B cell (primary cell): Measurements from ENCODE around the gene RARRES2. TPM values are rescaled to one million over a fixed set of nuclear protein-coding genes. Genes with fewer than 3 reads are reported as not detected.

Source experiments
- ATAC-seq: fragments of 200-7000 bp; cut with Tn5 transposase; one replicate; pipeline ENCODE4 v1.10.0; 2021; ENCODE audit warnings: low read depth, mild to moderate bottlenecking, moderate number of reproducible peaks, moderate library complexity
- CTCF ChIA-PET: fragments of 350-600 bp; sonication (Branson Sonifier 250); formaldehyde crosslinking; loops from one replicate; lab custom pipeline; 2021; ENCODE audit warnings: antibody characterized with exemption, inconsistent platforms; lab: Charles Lee
- POLR2A ChIA-PET: fragments of 350-600 bp; sonication (Branson Sonifier 250); formaldehyde crosslinking; loops from one replicate; lab custom pipeline; 2021; ENCODE audit warnings: antibody characterized with exemption; lab: Charles Lee
- DNase-seq: peaks from one replicate; pipeline ENCODE4 v3.0.0; 2013
- H2AFZ ChIP-seq: 2 replicates; pipeline ENCODE4 v1.6.1; 2012; ENCODE audit warnings: mild to moderate bottlenecking, low read depth, low read length; ENCODE audit not compliant: insufficient read depth, poor library complexity, severe bottlenecking
- H3K27ac ChIP-seq, 2 donors: 1 replicate in 1 of 2; 2 replicates in 1 of 2; pipeline ENCODE4 v1.5.1; 2012 to 2013; ENCODE audit warnings: low read length in 2 of 2, mild to moderate bottlenecking in 2 of 2, moderate library complexity in 1 of 2
- H3K27me3 ChIP-seq, 4 experiments: fragments of 200-600 bp in 1 of 4; sonication (generic) in 1 of 4; replicated peaks in 1 of 4; 1 replicate in 2 of 4; 2 replicates in 2 of 4; pipeline versions ENCODE4 v1.6.1 to v1.7.0; 2013 to 2016; ENCODE audit warnings: low read length in 3 of 4, mild to moderate bottlenecking in 2 of 4, mixed read lengths in 1 of 4, moderate library complexity in 1 of 4; ENCODE audit not compliant: insufficient read depth in 4 of 4, control insufficient read depth in 3 of 4; ENCODE audit errors: control extremely low read depth in 1 of 4
- H3K36me3 ChIP-seq, 2 experiments: replicated peaks in 1 of 2; 1 replicate in 1 of 2; 2 replicates in 1 of 2; pipeline versions ENCODE4 v1.6.1 to v1.7.1; 2013; ENCODE audit warnings: low read length in 1 of 2; ENCODE audit not compliant: insufficient read depth in 2 of 2, control insufficient read depth in 1 of 2; ENCODE audit errors: control extremely low read depth in 1 of 2, extremely low read depth in 1 of 2
- H3K4me1 ChIP-seq, 2 donors: fragments of 200-600 bp in 1 of 2; sonication (generic) in 1 of 2; 1 replicate in 1 of 2; 2 replicates in 1 of 2; pipeline versions ENCODE4 v1.5.1 to v1.6.1; 2013 to 2017; ENCODE audit warnings: low read length in 2 of 2; ENCODE audit not compliant: control insufficient read depth in 2 of 2, insufficient read depth in 2 of 2
- H3K4me2 ChIP-seq: replicated peaks from 2 replicates; pipeline ENCODE3; 2012; ENCODE audit warnings: mild to moderate bottlenecking, low read depth, low read length; ENCODE audit not compliant: poor library complexity, severe bottlenecking
- H3K4me3 ChIP-seq, 5 experiments: fragments of 200-600 bp in 1 of 5; sonication (generic) in 1 of 5; 1 replicate in 3 of 5; 2 replicates in 2 of 5; pipeline versions ENCODE4 v1.5.1 to v1.7.0; 2011 to 2016; ENCODE audit warnings: low read length in 4 of 5, mild to moderate bottlenecking in 4 of 5, low read depth in 2 of 5, control low read depth in 1 of 5, moderate library complexity in 1 of 5; ENCODE audit not compliant: insufficient read depth in 1 of 5; ENCODE audit errors: control extremely low read depth in 1 of 5, extremely low read depth in 1 of 5
- H3K79me2 ChIP-seq: fragments of 200-600 bp; sonication (generic); one replicate; pipeline ENCODE4 v1.6.0; 2016; ENCODE audit warnings: low read length; ENCODE audit not compliant: control insufficient read depth, insufficient read depth
- H3K9ac ChIP-seq: fragments of 200-600 bp; sonication (generic); 2 replicates; pipeline ENCODE4 v1.6.1; 2017; ENCODE audit warnings: mild to moderate bottlenecking, low read length, moderate library complexity
- H3K9me3 ChIP-seq, 3 donors: one replicate each; pipeline versions ENCODE4 v1.6.1 to v1.7.1; 2013; ENCODE audit warnings: low read length in 2 of 3; ENCODE audit not compliant: control insufficient read depth in 2 of 3, insufficient read depth in 1 of 3; ENCODE audit errors: control extremely low read depth in 1 of 3
- H4K20me1 ChIP-seq: 2 replicates; pipeline ENCODE4 v1.6.0; 2012; ENCODE audit warnings: mild to moderate bottlenecking, low read length; ENCODE audit not compliant: insufficient read depth, control insufficient read depth, poor library complexity, severe bottlenecking
- H3K27ac Mint-ChIP-seq: one replicate; pipeline ENCODE4 v1.8.0; 2021; ENCODE audit warnings: mixed read lengths
- H3K27me3 Mint-ChIP-seq: one replicate; pipeline ENCODE4 v1.8.0; 2021; ENCODE audit warnings: mixed read lengths
- H3K4me1 Mint-ChIP-seq: one replicate; pipeline ENCODE4 v1.8.0; 2021; ENCODE audit warnings: mixed read lengths
- H3K4me3 Mint-ChIP-seq: one replicate; pipeline ENCODE4 v1.8.0; 2021; ENCODE audit warnings: mixed read lengths
- H3K9me3 Mint-ChIP-seq: one replicate; pipeline ENCODE4 v1.8.0; 2022; ENCODE audit warnings: mixed read lengths; ENCODE audit not compliant: insufficient read depth
- EZH2 ChIP-seq: IDR thresholded peaks from 2 replicates; pipeline ENCODE4 v1.6.1; 2012; ENCODE audit warnings: borderline replicate concordance, low read depth, mild to moderate bottlenecking, moderate library complexity, low read length; ENCODE audit not compliant: insufficient read depth, poor library complexity, severe bottlenecking
- WGBS: methylation state at CpG from one replicate; pipeline ENCODE4 v1.1.5; 2013; ENCODE audit warnings: missing lambda C conversion rate; ENCODE audit not compliant: insufficient coverage; 5-methylcytosine and 5-hydroxymethylcytosine counted together
- intact Hi-C: fragments of 100-400 bp; cut with micrococcal nuclease; formaldehyde crosslinking; loops from one replicate; pipeline ENCODE4 v1.10.0; 2022
- polyA plus RNA-seq: library from polyadenylated mRNA; depleted of rRNA; stranded (reverse); fragments of >200 nt; gene quantifications from 2 replicates; pipeline ENCODE4 v1.2.3, GENCODE V29; 2012
- total RNA-seq, 2 donors: library from RNA; stranded (reverse); fragments of 120-200 nt in 1 of 2; gene quantifications; 1 replicate in 1 of 2; 2 replicates in 1 of 2; pipeline versions ENCODE4 v1.2.3 to v1.2.4, GENCODE V29; 2013 to 2022
- TF ChIP-seq, protein P1 (sequence below): fragments of 200-600 bp; IDR thresholded peaks from one replicate; pipeline ENCODE4 v1.8.0; 2022; ENCODE audit warnings: antibody characterized with exemption, mild to moderate bottlenecking

Gene RARRES2
- total and polyA plus RNA-seq, 2 donors (not counting 1 experiment from before 2014, with no cell fraction given), result not detected

DNA sequence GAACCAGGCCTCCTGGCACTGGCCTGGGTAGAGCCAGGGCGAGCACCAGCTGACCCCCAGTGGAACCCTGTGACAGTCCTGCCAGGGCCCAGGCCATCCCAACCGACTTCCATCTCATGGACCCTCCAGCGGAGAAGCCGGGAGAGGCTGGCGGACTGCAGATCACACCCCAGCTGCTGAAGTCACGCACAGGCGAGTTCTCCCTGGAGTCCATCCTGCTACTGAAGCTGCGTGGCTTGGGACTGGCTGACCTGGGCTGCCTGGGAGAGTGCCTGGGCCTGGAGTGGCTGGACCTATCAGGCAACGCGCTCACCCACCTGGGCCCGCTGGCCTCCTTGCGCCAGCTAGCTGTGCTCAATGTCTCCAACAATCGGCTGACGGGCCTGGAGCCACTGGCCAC lies 4.7 kb downstream of the RARRES2 start:
- Mint-ChIP-seq H3K9me3 (no peaks in the 10 kb centered on the region), H3K4me1 (peaks cover 15% of the 10 kb centered on the region), H3K27me3 (peaks cover 14% of the 10 kb centered on the region), H3K27ac (no peak overlapping the region), H3K4me3 (no peak overlapping the region)
- CTCF ChIA-PET, result no interaction called here
- Histone ChIP-seq H3K4me2 (no peak overlapping the region), H4K20me1 (no peaks in the 10 kb centered on the region), H3K4me1 (peaks cover 12 to 15% of the 10 kb centered on the region in 2 donors), H3K27ac (no peak overlapping the region), H3K9ac (no peak overlapping the region), H3K36me3 (no peaks in the 10 kb centered on the region), H3K27me3 (peaks cover 0 to 14% (median 6%) of the 10 kb centered on the region in 4 experiments), H3K4me3 (no peak overlapping the region), H3K9me3 (peaks cover 0 to 4% (median 0%) of the 10 kb centered on the region in 3 donors), H3K79me2 (no peaks in the 10 kb centered on the region), H2AFZ (no peak overlapping the region)
- DNase-seq (no peak), ATAC-seq (no peak)
- POLR2A ChIA-PET, result no interaction called here
- 97% methylated on average over 14 of the region's 14 CpGs for WGBS
- intact Hi-C loops, result no loop called here
- TF ChIP-seq, protein P1, sequence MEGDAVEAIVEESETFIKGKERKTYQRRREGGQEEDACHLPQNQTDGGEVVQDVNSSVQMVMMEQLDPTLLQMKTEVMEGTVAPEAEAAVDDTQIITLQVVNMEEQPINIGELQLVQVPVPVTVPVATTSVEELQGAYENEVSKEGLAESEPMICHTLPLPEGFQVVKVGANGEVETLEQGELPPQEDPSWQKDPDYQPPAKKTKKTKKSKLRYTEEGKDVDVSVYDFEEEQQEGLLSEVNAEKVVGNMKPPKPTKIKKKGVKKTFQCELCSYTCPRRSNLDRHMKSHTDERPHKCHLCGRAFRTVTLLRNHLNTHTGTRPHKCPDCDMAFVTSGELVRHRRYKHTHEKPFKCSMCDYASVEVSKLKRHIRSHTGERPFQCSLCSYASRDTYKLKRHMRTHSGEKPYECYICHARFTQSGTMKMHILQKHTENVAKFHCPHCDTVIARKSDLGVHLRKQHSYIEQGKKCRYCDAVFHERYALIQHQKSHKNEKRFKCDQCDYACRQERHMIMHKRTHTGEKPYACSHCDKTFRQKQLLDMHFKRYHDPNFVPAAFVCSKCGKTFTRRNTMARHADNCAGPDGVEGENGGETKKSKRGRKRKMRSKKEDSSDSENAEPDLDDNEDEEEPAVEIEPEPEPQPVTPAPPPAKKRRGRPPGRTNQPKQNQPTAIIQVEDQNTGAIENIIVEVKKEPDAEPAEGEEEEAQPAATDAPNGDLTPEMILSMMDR, result no peak
- no peak for TF ChIP-seq EZH2

GRCh38 chr7:150335774-150336112 lies 5.7 kb downstream of the RARRES2 start:
- WGBS, result 89% methylated on average over 4 of the region's 6 CpGs
- Histone ChIP-seq H3K4me2 (no peak overlapping the region), H3K27ac (no peak overlapping the region), H3K4me3 (no peak overlapping the region), H3K4me1 (peaks cover 7 to 9% of the 10 kb centered on the region in 2 donors), H3K79me2 (no peaks in the 10 kb centered on the region), H3K36me3 (no peaks in the 10 kb centered on the region), H4K20me1 (no peaks in the 10 kb centered on the region), H2AFZ (no peak overlapping the region), H3K27me3 (peaks cover 0 to 8% (median 4%) of the 10 kb centered on the region in 4 experiments), H3K9me3 (peaks cover 0 to 4% (median 0%) of the 10 kb centered on the region in 3 donors), H3K9ac (no peak overlapping the region)
- no peak for TF ChIP-seq EZH2
- TF ChIP-seq, protein P1, result no peak
- ATAC-seq (no peak), DNase-seq (no peak)
- no peak overlapping the region for H3K27ac Mint-ChIP-seq
- H3K4me1 Mint-ChIP-seq, result peaks cover 13% of the 10 kb centered on the region
- H3K4me3 Mint-ChIP-seq, result no peak overlapping the region
- H3K27me3 Mint-ChIP-seq, result peaks cover 11% of the 10 kb centered on the region
- intact Hi-C loops, result no loop called here
- no peaks in the 10 kb centered on the region for H3K9me3 Mint-ChIP-seq
- CTCF ChIA-PET, result no interaction called here
- POLR2A ChIA-PET, result no interaction called here
